Endothelial cell of umbilical vein (primary cell): ENCODE results near the gene FBH1. TPM values are rescaled to one million over a fixed set of nuclear protein-coding genes. Genes with fewer than 3 reads are reported as not detected.

Experiments
- BruUV-seq: library from RNA; stranded (reverse); fragments of 400-500 nt; replicated peaks from 2 replicates; lab custom pipeline; 2021; lab: Mats Ljungman, UMichigan
- CTCF ChIA-PET: fragments of 300-600, 350-600 bp; sonication (Branson Sonifier 250); formaldehyde crosslinking; loops from one replicate; lab custom pipeline; 2021; ENCODE audit warnings: antibody characterized with exemption, inconsistent platforms; lab: Charles Lee
- POLR2A ChIA-PET: fragments of 300-600, 350-600 bp; sonication (Branson Sonifier 250); formaldehyde crosslinking; loops from one replicate; lab custom pipeline; 2021; ENCODE audit warnings: antibody characterized with exemption, inconsistent platforms; lab: Charles Lee
- DNase-seq: peaks from one replicate; pipeline ENCODE4 v3.0.0-alpha.2; 2011; ENCODE audit warnings: low read depth, low spot score
- FAIRE-seq: peaks from 2 replicates; lab custom pipeline; 2011; peaks lifted over from hg19 to GRCh38; lab: Jason Lieb, UNC
- H2AFZ ChIP-seq: 2 replicates; pipeline ENCODE4 v1.6.0; 2012; ENCODE audit warnings: low read depth, low read length, control low read depth, inconsistent platforms
- H3K27ac ChIP-seq: 2 replicates; pipeline ENCODE4 v1.5.1; 2011; ENCODE audit warnings: low read depth, mild to moderate bottlenecking, control low read depth, low read length, moderate library complexity; ENCODE audit not compliant: insufficient read depth
- H3K27me3 ChIP-seq, 2 experiments: 2 replicates each; pipeline versions ENCODE4 v1.6.0 to v1.6.1; 2011; ENCODE audit warnings: low read length in 2 of 2, mixed read lengths in 1 of 2; ENCODE audit not compliant: control insufficient read depth in 2 of 2, insufficient read depth in 2 of 2
- H3K36me3 ChIP-seq, 2 experiments: 2 replicates in 1 of 2; 3 replicates in 1 of 2; pipeline ENCODE4 v1.5.1; 2011; ENCODE audit warnings: low read length in 2 of 2, mild to moderate bottlenecking in 1 of 2, moderate library complexity in 1 of 2; ENCODE audit not compliant: control insufficient read depth in 2 of 2, insufficient read depth in 2 of 2; ENCODE audit errors: extremely low read depth in 1 of 2
- H3K4me1 ChIP-seq: 3 replicates; pipeline ENCODE4 v1.5.1; 2011; ENCODE audit warnings: mild to moderate bottlenecking, low read length; ENCODE audit not compliant: control insufficient read depth, insufficient read depth; ENCODE audit errors: extremely low read depth
- H3K4me2 ChIP-seq: 2 replicates; pipeline ENCODE4 v1.6.1; 2011; ENCODE audit warnings: low read length, control low read depth, mixed read lengths; ENCODE audit not compliant: insufficient read depth
- H3K4me3 ChIP-seq, 3 experiments: fragments of 200-600 bp in 1 of 3; sonication (generic), shearing (Covaris generic) in 1 of 3; replicated peaks in 1 of 3; 2 replicates each; pipeline ENCODE4 v1.5.1; 2011 to 2016; ENCODE audit warnings: control low read depth in 3 of 3, low read length in 3 of 3, mild to moderate bottlenecking in 2 of 3, inconsistent platforms in 1 of 3, low read depth in 1 of 3, moderate library complexity in 1 of 3; ENCODE audit not compliant: insufficient read depth in 1 of 3
- H3K79me2 ChIP-seq: 2 replicates; pipeline ENCODE4 v1.6.0; 2012; ENCODE audit warnings: low read length, inconsistent platforms; ENCODE audit not compliant: control insufficient read depth, insufficient read depth
- H3K9ac ChIP-seq: replicated peaks from 2 replicates; pipeline ENCODE3; 2011; ENCODE audit warnings: low read length, control low read depth; ENCODE audit not compliant: insufficient read depth; ENCODE audit errors: extremely low read depth
- H3K9me1 ChIP-seq: replicated peaks from 3 replicates; pipeline ENCODE4 v1.6.0; 2011; ENCODE audit warnings: mild to moderate bottlenecking, low read length; ENCODE audit not compliant: control insufficient read depth, insufficient read depth; ENCODE audit errors: extremely low read depth
- H3K9me3 ChIP-seq: replicated peaks from 2 replicates; pipeline ENCODE4 v1.5.1; 2012; ENCODE audit warnings: low read length, inconsistent platforms; ENCODE audit not compliant: control insufficient read depth, insufficient read depth
- H4K20me1 ChIP-seq: replicated peaks from 2 replicates; pipeline ENCODE3; 2011; ENCODE audit warnings: mild to moderate bottlenecking, low read length; ENCODE audit not compliant: control insufficient read depth, insufficient read depth; ENCODE audit errors: extremely low read depth
- EZH2 ChIP-seq: IDR thresholded peaks from 2 replicates; pipeline ENCODE4 v1.6.1; 2012; ENCODE audit warnings: borderline replicate concordance, low read depth, mild to moderate bottlenecking, moderate library complexity, low read length, inconsistent platforms; ENCODE audit not compliant: severe bottlenecking
- FOS ChIP-seq: IDR thresholded peaks from 2 replicates; pipeline ENCODE4 v1.6.1; 2011; ENCODE audit warnings: mild to moderate bottlenecking, low read length, moderate library complexity, borderline replicate concordance; ENCODE audit not compliant: insufficient read depth
- GATA2 ChIP-seq: IDR thresholded peaks from 2 replicates; pipeline ENCODE4 v1.7.0; 2011; ENCODE audit warnings: low read depth, mild to moderate bottlenecking, moderate library complexity, mixed read lengths, low read length; ENCODE audit not compliant: insufficient read length, insufficient read depth
- JUN ChIP-seq: IDR thresholded peaks from 2 replicates; pipeline ENCODE4 v1.6.1; 2011; ENCODE audit warnings: borderline replicate concordance, low read depth; ENCODE audit not compliant: insufficient read length, insufficient read depth
- MYC ChIP-seq: IDR thresholded peaks from one replicate; pipeline ENCODE4 v1.6.1; 2011; ENCODE audit warnings: mild to moderate bottlenecking, low read depth, low read length
- POLR2A ChIP-seq: IDR thresholded peaks from 2 replicates; pipeline ENCODE4 v1.6.1; 2012; ENCODE audit warnings: low read depth, mild to moderate bottlenecking, control low read depth, low read length
- POLR2AphosphoS5 ChIP-seq: IDR thresholded peaks from 2 replicates; pipeline ENCODE4 v1.6.1; 2012; ENCODE audit warnings: low read depth, mild to moderate bottlenecking, control low read depth, low read length, moderate library complexity; ENCODE audit not compliant: insufficient read depth
- dilution Hi-C: fragments of 300-500 bp; cut with MboI; formaldehyde crosslinking; loops from one replicate; pipeline ENCODE4 v1.15.0; 2019; ENCODE audit warnings: low sequenced_read_pairs; ENCODE audit not compliant: extremely low pct_ligation_motif_present
- intact Hi-C: fragments of 100-400 bp; cut with micrococcal nuclease; formaldehyde crosslinking; loops from one replicate; pipeline ENCODE4 v1.10.0; 2022
- polyA plus RNA-seq, 4 experiments: library from polyadenylated mRNA; depleted of rRNA in 3 of 4; stranded (reverse) in 3 of 4; unstranded in 1 of 4; fragments of >200 nt; gene quantifications; 2 replicates each; pipeline versions ENCODE4 v1.2.1 to v1.2.3, GENCODE V29; 2011 to 2012; ENCODE audit warnings: missing spikeins in 1 of 4
- total RNA-seq: library from RNA; stranded (reverse); gene quantifications from 2 replicates; pipeline ENCODE4 v1.2.3, GENCODE V29; 2021
- TF ChIP-seq, protein P1 (sequence below): IDR thresholded peaks from 2 replicates; pipeline ENCODE4 v1.6.1; 2011; ENCODE audit not compliant: insufficient read depth, insufficient read length
- TF ChIP-seq, protein P2 (sequence below), 2 donors: IDR thresholded peaks; 1 replicate in 1 of 2; 2 replicates in 1 of 2; pipeline ENCODE4 v1.5.1; 2011; ENCODE audit warnings: low read length in 2 of 2, mild to moderate bottlenecking in 2 of 2, moderate library complexity in 2 of 2, control low read depth in 1 of 2, inconsistent platforms in 1 of 2, low read depth in 1 of 2; ENCODE audit not compliant: insufficient read depth in 1 of 2; ENCODE audit errors: extremely low read depth in 1 of 2

Gene FBH1
- total and polyA plus RNA-seq, 2 donors (not counting 3 experiments of a cell fraction or from before 2014, with no cell fraction given) = 71.4 to 97.0 TPM

DNA sequence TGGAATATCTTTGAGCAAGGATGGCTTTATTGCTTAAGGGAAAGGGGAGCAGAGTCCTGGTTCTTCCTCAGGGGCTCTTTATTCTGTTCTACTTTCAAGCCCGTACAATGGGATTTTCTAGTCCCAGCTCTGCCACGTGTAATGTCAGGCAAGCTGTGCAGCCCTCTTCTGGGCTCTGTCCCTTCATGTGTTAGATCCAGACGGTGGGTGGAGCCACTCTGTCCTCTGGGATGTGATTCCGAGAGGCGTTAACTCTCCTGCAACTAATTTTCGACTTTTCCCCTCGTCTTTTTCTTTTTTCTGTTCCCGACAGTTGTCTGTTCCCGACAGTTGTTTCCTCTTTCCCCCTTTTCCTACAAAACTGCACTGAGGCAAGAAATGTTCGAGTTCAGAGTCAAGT lies 34.8 kb downstream of the FBH1 start:
- no TSS peak for BruUV-seq
- DNase-seq (no peak), FAIRE-seq (no peak)
- H3K9me1 ChIP-seq = no peaks in the 10 kb centered on the region
- dilution Hi-C loops (no loop called here), intact Hi-C loops (no loop called here)
- POLR2A ChIA-PET = no interaction called here
- no peak overlapping the region for H3K4me2 ChIP-seq
- CTCF ChIA-PET = no interaction called here
- H4K20me1 ChIP-seq = no peaks in the 10 kb centered on the region
- H3K4me3 ChIP-seq = no peak overlapping the region
- no peaks in the 10 kb centered on the region for H3K4me1 ChIP-seq
- H2AFZ ChIP-seq = no peak overlapping the region
- no peaks in the 10 kb centered on the region for H3K79me2 ChIP-seq
- TF ChIP-seq FOS = no peak
- no peak for TF ChIP-seq MYC
- TF ChIP-seq POLR2AphosphoS5 = no peak
- TF ChIP-seq EZH2 = no peak
- TF ChIP-seq, protein P1, sequence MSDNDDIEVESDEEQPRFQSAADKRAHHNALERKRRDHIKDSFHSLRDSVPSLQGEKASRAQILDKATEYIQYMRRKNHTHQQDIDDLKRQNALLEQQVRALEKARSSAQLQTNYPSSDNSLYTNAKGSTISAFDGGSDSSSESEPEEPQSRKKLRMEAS = no peak
- no peak for TF ChIP-seq JUN
- TF ChIP-seq GATA2 = no peak
- TF ChIP-seq, protein P2, sequence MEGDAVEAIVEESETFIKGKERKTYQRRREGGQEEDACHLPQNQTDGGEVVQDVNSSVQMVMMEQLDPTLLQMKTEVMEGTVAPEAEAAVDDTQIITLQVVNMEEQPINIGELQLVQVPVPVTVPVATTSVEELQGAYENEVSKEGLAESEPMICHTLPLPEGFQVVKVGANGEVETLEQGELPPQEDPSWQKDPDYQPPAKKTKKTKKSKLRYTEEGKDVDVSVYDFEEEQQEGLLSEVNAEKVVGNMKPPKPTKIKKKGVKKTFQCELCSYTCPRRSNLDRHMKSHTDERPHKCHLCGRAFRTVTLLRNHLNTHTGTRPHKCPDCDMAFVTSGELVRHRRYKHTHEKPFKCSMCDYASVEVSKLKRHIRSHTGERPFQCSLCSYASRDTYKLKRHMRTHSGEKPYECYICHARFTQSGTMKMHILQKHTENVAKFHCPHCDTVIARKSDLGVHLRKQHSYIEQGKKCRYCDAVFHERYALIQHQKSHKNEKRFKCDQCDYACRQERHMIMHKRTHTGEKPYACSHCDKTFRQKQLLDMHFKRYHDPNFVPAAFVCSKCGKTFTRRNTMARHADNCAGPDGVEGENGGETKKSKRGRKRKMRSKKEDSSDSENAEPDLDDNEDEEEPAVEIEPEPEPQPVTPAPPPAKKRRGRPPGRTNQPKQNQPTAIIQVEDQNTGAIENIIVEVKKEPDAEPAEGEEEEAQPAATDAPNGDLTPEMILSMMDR (IDR thresholded peaks at IDR 0.05; ENCODE audit: extremely low read depth in 1 of 2, insufficient read depth in 1 of 2, low read depth in 1 of 2, low read length in 2 of 2) = no peak
- TF ChIP-seq POLR2A = no peak
- H3K36me3 ChIP-seq = peaks cover 18 to 58% of the 10 kb centered on the region in 2 experiments
- H3K9me3 ChIP-seq = no peaks in the 10 kb centered on the region
- H3K27me3 ChIP-seq = no peaks in the 10 kb centered on the region
- H3K9ac ChIP-seq = no peak overlapping the region
- H3K27ac ChIP-seq = no peak overlapping the region
